Measurements from ENCODE around the gene OBSL1. TPM values are rescaled to one million over a fixed set of nuclear protein-coding genes. Genes with fewer than 3 reads are reported as not detected.

The OBSL1 gene
- total RNA-seq, 1 donor from 2014 or later = 199 TPM

GRCh38 chr2:219507581-219508443 is 63.5 kb downstream of the OBSL1 start:
- intact Hi-C loops (cut with DNase I) = no loop called here
- no peak for DNase-seq (ENCODE audit: low spot score)

- intact Hi-C loops (cut with DNase I) = no loop called here
- no peak for DNase-seq (ENCODE audit: low spot score)
Measured at GRCh38 chr2:219506802-219507526, 64.4 kb downstream of the OBSL1 start.

- DNase-seq (ENCODE audit: low spot score) = no peak
- intact Hi-C loops (cut with DNase I) = no loop called here
Measured at GRCh38 chr2:219506153-219506801, 65.1 kb downstream of the OBSL1 start.

GRCh38 chr2:219505585-219505984 is 65.8 kb downstream of the OBSL1 start:
- intact Hi-C loops (cut with DNase I) = no loop called here
- DNase-seq (ENCODE audit: low spot score) = no peak

- intact Hi-C loops (cut with DNase I) = no loop called here
- DNase-seq (ENCODE audit: low spot score) = no peak
Measured at GRCh38 chr2:219502618-219503017, 68.7 kb downstream of the OBSL1 start.

- no peak for DNase-seq (ENCODE audit: low spot score)
- intact Hi-C loops (cut with DNase I) = no loop called here
Measured at GRCh38 chr2:219501849-219502248, 69.5 kb downstream of the OBSL1 start.

Small RNA genes lying within 50 kb of the gene (microRNA-seq; reads per million reads assigned to microRNA genes)
- gene MIR3132 = 3.1 reads per million

Other genes starting within 250 kb of the OBSL1 start
- not detected for gene RESP18, start 238.8 kb downstream of the OBSL1 start, total RNA-seq
- 47.2 TPM for gene DNPEP, start 183.6 kb downstream of the OBSL1 start, total RNA-seq
- gene DES, start 153.2 kb downstream of the OBSL1 start, total RNA-seq = 21,230 TPM
- gene SPEG, start 136.7 kb downstream of the OBSL1 start, total RNA-seq = 199 TPM
- 22.6 TPM for gene GMPPA, start 72.6 kb downstream of the OBSL1 start, total RNA-seq
- 0.32 TPM for gene ASIC4, start 57.1 kb downstream of the OBSL1 start, total RNA-seq
- 120 TPM for gene CHPF, start 27.7 kb downstream of the OBSL1 start, total RNA-seq
- gene TMEM198, start 27.5 kb downstream of the OBSL1 start, total RNA-seq = 1.8 TPM
- gene INHA, start 771 bp upstream of the OBSL1 start, total RNA-seq = 0.59 TPM
- 20.2 TPM for gene STK11IP, start 26.3 kb upstream of the OBSL1 start, total RNA-seq
- 396 TPM for gene SLC4A3, start 56.1 kb upstream of the OBSL1 start, total RNA-seq

All from cardiac septum (tissue), 1 donor.